ENCODE data around the gene AIG1.

AIG1 gene

DNA sequence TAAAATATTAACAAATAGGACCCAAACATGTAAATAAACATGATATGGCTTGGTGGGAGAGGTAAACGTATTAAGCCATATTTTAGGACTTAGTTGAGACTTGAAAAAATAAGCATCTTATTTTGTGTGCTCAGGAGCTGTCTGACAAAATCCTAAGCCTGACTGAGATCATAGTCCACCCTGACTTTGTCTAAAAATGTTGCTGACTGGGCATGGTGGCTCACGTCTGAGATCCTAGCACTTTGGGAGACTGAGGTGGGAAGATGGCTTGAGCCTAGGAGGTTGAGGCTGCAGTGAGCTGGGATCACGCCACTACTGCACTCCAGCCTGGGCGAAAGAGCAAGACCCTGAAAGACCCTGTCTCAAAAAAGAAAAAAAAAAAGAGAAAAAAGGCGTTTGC, 52.1 kb downstream of the AIG1 start:
- POLR2A ChIA-PET, result interaction anchor here (0.6 kb wide), 1 partner anchor 529 kb away, joined by 3 read pairs; no protein-coding TSS in a partner anchor
- no peak for DNase-seq (ENCODE audit: extremely low spot score)
- CTCF ChIA-PET, result no interaction called here
- TF ChIP-seq TARDBP (IDR thresholded peaks at IDR 0.05), result no peak
- no peak for TF ChIP-seq ZNF384 (IDR thresholded peaks at IDR 0.05)
- no peak for TF ChIP-seq CTBP1 (IDR thresholded peaks at IDR 0.05; ENCODE audit: borderline replicate concordance)
- no peak for TF ChIP-seq ELF4 (IDR thresholded peaks at IDR 0.05)
- no peak for TF ChIP-seq PKNOX1 (IDR thresholded peaks at IDR 0.05)
- TF ChIP-seq HDGF (IDR thresholded peaks at IDR 0.05; ENCODE audit: borderline replicate concordance), result no peak
- no peak for TF ChIP-seq FOXK2 (IDR thresholded peaks at IDR 0.05)
- TF ChIP-seq ARNT (IDR thresholded peaks at IDR 0.05), result no peak
- no peak for TF ChIP-seq L3MBTL2 (conservative IDR thresholded peaks at IDR 0.05)
- no peak for TF ChIP-seq LEF1 (IDR thresholded peaks at IDR 0.05; ENCODE audit: borderline replicate concordance)
- TF ChIP-seq SP1 (IDR thresholded peaks at IDR 0.05), result no peak
- TF ChIP-seq BHLHE40 (IDR thresholded peaks at IDR 0.05; ENCODE audit: borderline replicate concordance), result no peak
- TF ChIP-seq FOXA1 (IDR thresholded peaks at IDR 0.05), result no peak
- no peak for TF ChIP-seq SUZ12 (IDR thresholded peaks at IDR 0.05)
- no peak for TF ChIP-seq FOXM1 (IDR thresholded peaks at IDR 0.05; ENCODE audit: borderline replicate concordance)

DNA sequence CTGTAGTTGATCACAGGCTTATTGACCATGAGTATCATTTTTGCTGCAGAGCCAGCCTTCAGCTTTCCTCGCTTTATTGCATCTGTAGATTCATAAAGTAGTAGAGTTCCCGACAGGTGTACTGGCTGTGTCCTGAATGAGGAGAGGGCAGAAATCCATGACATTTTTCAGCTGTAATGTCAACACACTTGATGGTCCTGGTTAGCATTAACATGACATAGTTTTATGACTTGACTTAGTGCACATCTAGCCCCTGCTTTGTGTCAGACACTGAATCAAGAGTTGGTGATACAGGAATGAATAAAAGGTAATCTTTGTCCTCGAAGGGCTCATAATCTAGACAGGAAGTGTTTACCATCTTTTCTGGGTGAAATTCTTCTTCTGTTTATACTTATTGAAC, 55.0 kb downstream of the AIG1 start:
- CTCF ChIA-PET, result no interaction called here
- POLR2A ChIA-PET, result no interaction called here
- no peak for TF ChIP-seq FOXK2 (IDR thresholded peaks at IDR 0.05)
- no peak for TF ChIP-seq NFRKB (IDR thresholded peaks at IDR 0.05)
- TF ChIP-seq SUZ12 (IDR thresholded peaks at IDR 0.05), result no peak
- TF ChIP-seq ZNF384 (IDR thresholded peaks at IDR 0.05), result no peak
- no peak for TF ChIP-seq ARNT (IDR thresholded peaks at IDR 0.05)
- no peak for DNase-seq (ENCODE audit: extremely low spot score)

DNA sequence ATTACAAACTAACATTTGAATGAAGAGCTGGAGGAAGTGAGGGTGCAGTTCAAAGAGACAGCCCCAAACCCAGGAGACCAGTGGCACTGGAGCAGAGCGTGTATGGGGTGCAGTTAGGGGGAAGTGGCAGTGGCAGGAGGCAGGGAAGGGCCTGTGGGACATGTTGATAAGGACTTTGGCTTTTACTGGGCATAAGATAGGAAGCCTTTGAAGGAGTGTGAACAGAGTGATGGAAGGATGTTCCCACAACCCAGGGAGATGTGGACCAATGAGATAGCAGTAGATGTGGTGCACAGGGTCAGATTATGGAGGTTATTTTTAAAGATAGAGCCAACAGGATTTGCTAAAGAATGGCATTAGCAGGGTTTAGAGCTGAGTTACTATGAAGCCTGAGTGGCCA, 56.4 kb downstream of the AIG1 start:
- ChIA-PET POLR2A (no interaction called here), CTCF (no interaction called here)
- no peak for DNase-seq (ENCODE audit: extremely low spot score)
- TF ChIP-seq ELF4 (IDR thresholded peaks at IDR 0.05) (no peak), L3MBTL2 (conservative IDR thresholded peaks at IDR 0.05) (no peak), ARNT (IDR thresholded peaks at IDR 0.05) (no peak), LEF1 (IDR thresholded peaks at IDR 0.05; ENCODE audit: borderline replicate concordance) (no peak), TARDBP (IDR thresholded peaks at IDR 0.05) (no peak), BHLHE40 (IDR thresholded peaks at IDR 0.05; ENCODE audit: borderline replicate concordance) (no peak), NFRKB (IDR thresholded peaks at IDR 0.05) (no peak), FOXK2 (IDR thresholded peaks at IDR 0.05) (no peak), ZNF384 (IDR thresholded peaks at IDR 0.05) (no peak), FOXA1 (IDR thresholded peaks at IDR 0.05) (no peak), SUZ12 (IDR thresholded peaks at IDR 0.05) (no peak), PKNOX1 (IDR thresholded peaks at IDR 0.05) (no peak), SP1 (IDR thresholded peaks at IDR 0.05) (no peak), CTBP1 (IDR thresholded peaks at IDR 0.05; ENCODE audit: borderline replicate concordance) (no peak), FOXM1 (IDR thresholded peaks at IDR 0.05; ENCODE audit: borderline replicate concordance) (no peak), HDGF (IDR thresholded peaks at IDR 0.05; ENCODE audit: borderline replicate concordance) (no peak)

DNA sequence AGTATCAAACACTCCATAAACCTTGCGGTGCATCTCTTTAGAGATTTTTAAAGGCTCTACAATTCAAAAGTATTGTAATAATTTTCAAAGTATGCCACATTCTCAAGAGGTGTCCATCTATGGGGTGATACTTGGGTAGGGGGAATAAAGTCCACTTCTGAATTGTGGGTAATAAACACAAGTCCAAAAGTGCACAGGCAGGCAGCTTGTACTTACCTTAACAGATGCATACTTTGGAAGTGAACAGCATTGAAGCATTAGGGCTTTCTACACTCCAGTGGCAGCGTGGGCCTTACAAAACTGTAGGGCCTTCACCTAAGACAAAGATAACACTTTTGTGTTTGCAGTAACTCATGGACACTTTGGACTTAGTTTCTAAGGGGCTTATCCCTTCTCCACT, 58.6 kb downstream of the AIG1 start:
- TF ChIP-seq ZNF384 (IDR thresholded peaks at IDR 0.05) (no peak), SP1 (IDR thresholded peaks at IDR 0.05) (no peak), BHLHE40 (IDR thresholded peaks at IDR 0.05; ENCODE audit: borderline replicate concordance) (no peak), LEF1 (IDR thresholded peaks at IDR 0.05; ENCODE audit: borderline replicate concordance) (no peak), HDGF (IDR thresholded peaks at IDR 0.05; ENCODE audit: borderline replicate concordance) (no peak), SUZ12 (IDR thresholded peaks at IDR 0.05) (no peak), FOXK2 (IDR thresholded peaks at IDR 0.05) (no peak), FOXA1 (IDR thresholded peaks at IDR 0.05) (no peak), ARNT (IDR thresholded peaks at IDR 0.05) (no peak), FOXM1 (IDR thresholded peaks at IDR 0.05; ENCODE audit: borderline replicate concordance) (no peak), PKNOX1 (IDR thresholded peaks at IDR 0.05) (no peak), TARDBP (IDR thresholded peaks at IDR 0.05) (no peak), ELF4 (IDR thresholded peaks at IDR 0.05) (no peak), L3MBTL2 (conservative IDR thresholded peaks at IDR 0.05) (no peak), NFRKB (IDR thresholded peaks at IDR 0.05) (no peak), CTBP1 (IDR thresholded peaks at IDR 0.05; ENCODE audit: borderline replicate concordance) (no peak)
- POLR2A ChIA-PET, result no interaction called here
- DNase-seq (ENCODE audit: extremely low spot score), result no peak

GRCh38 chr6:143123081-143123480, 62.4 kb downstream of the AIG1 start:
- ChIA-PET CTCF (no interaction called here), POLR2A (no interaction called here)
- DNase-seq (ENCODE audit: extremely low spot score), result no peak
- no peak for TF ChIP-seq FOXM1 (IDR thresholded peaks at IDR 0.05; ENCODE audit: borderline replicate concordance)
- TF ChIP-seq FOXA1 (IDR thresholded peaks at IDR 0.05), result no peak
- TF ChIP-seq SP1 (IDR thresholded peaks at IDR 0.05), result no peak
- TF ChIP-seq TARDBP (IDR thresholded peaks at IDR 0.05), result no peak
- no peak for TF ChIP-seq LEF1 (IDR thresholded peaks at IDR 0.05; ENCODE audit: borderline replicate concordance)
- TF ChIP-seq NFRKB (IDR thresholded peaks at IDR 0.05), result no peak
- no peak for TF ChIP-seq L3MBTL2 (conservative IDR thresholded peaks at IDR 0.05)
- TF ChIP-seq HDGF (IDR thresholded peaks at IDR 0.05; ENCODE audit: borderline replicate concordance), result no peak
- TF ChIP-seq SUZ12 (IDR thresholded peaks at IDR 0.05), result no peak
- TF ChIP-seq CTBP1 (IDR thresholded peaks at IDR 0.05; ENCODE audit: borderline replicate concordance), result no peak
- no peak for TF ChIP-seq ARNT (IDR thresholded peaks at IDR 0.05)
- no peak for TF ChIP-seq ZNF384 (IDR thresholded peaks at IDR 0.05)
- TF ChIP-seq ELF4 (IDR thresholded peaks at IDR 0.05), result no peak
- no peak for TF ChIP-seq FOXK2 (IDR thresholded peaks at IDR 0.05)
- TF ChIP-seq BHLHE40 (IDR thresholded peaks at IDR 0.05; ENCODE audit: borderline replicate concordance), result no peak
- no peak for TF ChIP-seq PKNOX1 (IDR thresholded peaks at IDR 0.05)

More for the DNA sequence above, 58.6 kb downstream of the AIG1 start:
- CTCF ChIA-PET, result no interaction called here
